Measurements from ENCODE around the gene CFAP107.

The CFAP107 gene

DNA sequence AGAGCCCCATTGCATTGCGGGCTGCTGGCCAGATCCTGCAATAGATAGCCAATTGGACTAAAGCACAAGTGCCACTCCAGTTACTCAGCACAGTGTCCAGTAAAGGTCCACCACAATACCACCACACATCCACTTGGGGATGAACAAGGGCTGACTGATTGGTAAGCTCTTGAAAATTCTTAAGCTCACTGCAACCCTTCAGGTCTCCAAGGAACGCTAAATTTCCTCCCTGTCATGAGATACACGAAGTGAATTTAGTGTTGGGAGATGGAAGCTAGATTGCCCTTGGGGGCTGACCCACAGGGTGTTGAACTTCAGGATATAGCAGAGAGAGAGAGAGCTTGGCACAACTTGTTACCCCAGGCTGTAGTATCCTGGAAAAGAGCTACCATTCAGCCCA is 39.9 kb upstream of the CFAP107 start:
- no peak overlapping the region for H3K4me3 ChIP-seq (ENCODE audit: low read length)
- no peaks in the 10 kb centered on the region for H4K20me1 ChIP-seq (ENCODE audit: insufficient read depth, low read length)
- no peaks in the 10 kb centered on the region for H3K79me2 ChIP-seq (ENCODE audit: low read length)
- no peaks in the 10 kb centered on the region for H3K36me3 ChIP-seq (replicated peaks; ENCODE audit: low read depth, low read length)
- TF ChIP-seq, protein P1, sequence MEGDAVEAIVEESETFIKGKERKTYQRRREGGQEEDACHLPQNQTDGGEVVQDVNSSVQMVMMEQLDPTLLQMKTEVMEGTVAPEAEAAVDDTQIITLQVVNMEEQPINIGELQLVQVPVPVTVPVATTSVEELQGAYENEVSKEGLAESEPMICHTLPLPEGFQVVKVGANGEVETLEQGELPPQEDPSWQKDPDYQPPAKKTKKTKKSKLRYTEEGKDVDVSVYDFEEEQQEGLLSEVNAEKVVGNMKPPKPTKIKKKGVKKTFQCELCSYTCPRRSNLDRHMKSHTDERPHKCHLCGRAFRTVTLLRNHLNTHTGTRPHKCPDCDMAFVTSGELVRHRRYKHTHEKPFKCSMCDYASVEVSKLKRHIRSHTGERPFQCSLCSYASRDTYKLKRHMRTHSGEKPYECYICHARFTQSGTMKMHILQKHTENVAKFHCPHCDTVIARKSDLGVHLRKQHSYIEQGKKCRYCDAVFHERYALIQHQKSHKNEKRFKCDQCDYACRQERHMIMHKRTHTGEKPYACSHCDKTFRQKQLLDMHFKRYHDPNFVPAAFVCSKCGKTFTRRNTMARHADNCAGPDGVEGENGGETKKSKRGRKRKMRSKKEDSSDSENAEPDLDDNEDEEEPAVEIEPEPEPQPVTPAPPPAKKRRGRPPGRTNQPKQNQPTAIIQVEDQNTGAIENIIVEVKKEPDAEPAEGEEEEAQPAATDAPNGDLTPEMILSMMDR (IDR thresholded peaks at IDR 0.05; ENCODE audit: low read depth, low read length), result no peak
- TF ChIP-seq EZH2phosphoT487 (IDR thresholded peaks at IDR 0.05; ENCODE audit: low read depth), result no peak
- H2AFZ ChIP-seq (ENCODE audit: low read depth, low read length), result no peak overlapping the region
- no peaks in the 10 kb centered on the region for H3K4me1 ChIP-seq (ENCODE audit: low read length)
- H3K4me2 ChIP-seq (ENCODE audit: low read length), result no peak overlapping the region
- H3K9ac ChIP-seq (ENCODE audit: low read length), result no peak overlapping the region
- no peaks in the 10 kb centered on the region for H3K9me3 ChIP-seq (ENCODE audit: insufficient read depth, low read length)
- no peaks in the 10 kb centered on the region for H3K27me3 ChIP-seq (ENCODE audit: low read depth, low read length)
- H3K27ac ChIP-seq (ENCODE audit: low read length), result no peak overlapping the region

DNA sequence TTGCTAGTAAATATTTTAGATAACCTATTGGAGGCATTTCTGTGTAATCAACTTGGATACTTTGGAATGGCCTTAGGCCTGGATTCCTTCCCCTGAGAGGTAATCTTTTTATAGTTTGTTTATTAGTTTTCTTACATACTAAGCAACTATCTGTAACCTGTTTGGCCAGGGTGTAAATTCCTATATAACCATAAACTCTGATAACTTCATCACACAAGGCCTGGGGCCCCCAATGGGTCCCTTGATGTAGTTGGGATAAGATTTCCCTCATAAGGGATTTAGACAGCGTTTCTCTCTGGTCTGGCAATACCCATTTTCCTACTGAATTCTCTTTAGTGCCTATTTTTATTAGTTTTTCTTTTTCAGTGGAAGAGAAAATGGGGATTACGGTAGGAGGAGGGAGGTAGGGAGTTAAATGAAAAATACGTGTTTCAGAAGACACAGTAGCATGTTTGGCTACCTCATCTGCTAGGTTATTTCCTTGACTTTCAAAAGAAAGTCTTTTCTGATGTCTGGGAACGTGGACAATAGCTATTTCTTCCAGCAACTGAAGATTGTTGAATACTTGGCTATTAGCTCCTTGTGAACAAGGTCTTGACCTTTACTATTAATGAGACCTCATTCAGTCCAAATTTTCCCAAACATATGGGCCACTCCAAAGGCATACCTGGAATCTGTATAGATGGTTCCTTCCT is 37.5 kb upstream of the CFAP107 start:
- Histone ChIP-seq H4K20me1 (ENCODE audit: insufficient read depth, low read length) (no peaks in the 10 kb centered on the region), H3K9me3 (ENCODE audit: insufficient read depth, low read length) (no peaks in the 10 kb centered on the region)

DNA sequence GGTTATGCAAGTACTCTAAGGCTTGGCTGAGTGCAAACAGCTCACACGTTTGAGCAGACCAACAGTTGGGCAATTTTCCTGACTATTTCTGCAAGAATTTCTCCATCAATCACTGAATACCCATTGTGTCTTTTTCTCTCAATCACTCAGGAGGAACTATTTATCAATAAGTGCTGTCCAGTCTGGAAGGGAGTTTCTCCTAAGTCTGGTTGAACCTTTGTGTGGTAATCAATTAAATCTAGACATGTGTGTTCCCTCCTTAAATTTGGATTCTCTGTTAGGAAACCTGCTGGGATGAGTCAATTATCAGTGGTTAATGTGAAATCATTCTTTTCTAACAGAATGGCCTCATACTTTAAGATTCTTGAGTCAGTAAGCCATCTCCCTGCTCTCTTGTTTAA is 36.9 kb upstream of the CFAP107 start:
- no peak overlapping the region for H3K4me2 ChIP-seq (ENCODE audit: low read length)
- no peaks in the 10 kb centered on the region for H3K27me3 ChIP-seq (ENCODE audit: low read depth, low read length)
- H3K36me3 ChIP-seq (replicated peaks; ENCODE audit: low read depth, low read length), result no peaks in the 10 kb centered on the region
- H3K4me3 ChIP-seq (ENCODE audit: low read length), result no peak overlapping the region
- H4K20me1 ChIP-seq (ENCODE audit: insufficient read depth, low read length), result no peaks in the 10 kb centered on the region
- H3K4me1 ChIP-seq (ENCODE audit: low read length), result no peaks in the 10 kb centered on the region
- H3K9ac ChIP-seq (ENCODE audit: low read length), result no peak overlapping the region
- H3K9me3 ChIP-seq (ENCODE audit: insufficient read depth, low read length), result no peaks in the 10 kb centered on the region
- no peak overlapping the region for H2AFZ ChIP-seq (ENCODE audit: low read depth, low read length)
- H3K79me2 ChIP-seq (ENCODE audit: low read length), result no peaks in the 10 kb centered on the region
- no peak for TF ChIP-seq EZH2phosphoT487 (IDR thresholded peaks at IDR 0.05; ENCODE audit: low read depth)
- TF ChIP-seq, protein P1 (IDR thresholded peaks at IDR 0.05; ENCODE audit: low read depth, low read length), result no peak
- no peak overlapping the region for H3K27ac ChIP-seq (ENCODE audit: low read length)

More for the DNA sequence above, 37.5 kb upstream of the CFAP107 start:
- no peaks in the 10 kb centered on the region for H3K79me2 ChIP-seq (ENCODE audit: low read length)
- H3K4me3 ChIP-seq (ENCODE audit: low read length), result no peak overlapping the region
- H2AFZ ChIP-seq (ENCODE audit: low read depth, low read length), result no peak overlapping the region
- H3K9ac ChIP-seq (ENCODE audit: low read length), result no peak overlapping the region
- no peak overlapping the region for H3K27ac ChIP-seq (ENCODE audit: low read length)
- TF ChIP-seq EZH2phosphoT487 (IDR thresholded peaks at IDR 0.05; ENCODE audit: low read depth), result no peak
- TF ChIP-seq, protein P1 (IDR thresholded peaks at IDR 0.05; ENCODE audit: low read depth, low read length), result no peak
- no peaks in the 10 kb centered on the region for H3K4me1 ChIP-seq (ENCODE audit: low read length)
- no peaks in the 10 kb centered on the region for H3K36me3 ChIP-seq (replicated peaks; ENCODE audit: low read depth, low read length)
- H3K27me3 ChIP-seq (ENCODE audit: low read depth, low read length), result no peaks in the 10 kb centered on the region
- no peak overlapping the region for H3K4me2 ChIP-seq (ENCODE audit: low read length)

DNA sequence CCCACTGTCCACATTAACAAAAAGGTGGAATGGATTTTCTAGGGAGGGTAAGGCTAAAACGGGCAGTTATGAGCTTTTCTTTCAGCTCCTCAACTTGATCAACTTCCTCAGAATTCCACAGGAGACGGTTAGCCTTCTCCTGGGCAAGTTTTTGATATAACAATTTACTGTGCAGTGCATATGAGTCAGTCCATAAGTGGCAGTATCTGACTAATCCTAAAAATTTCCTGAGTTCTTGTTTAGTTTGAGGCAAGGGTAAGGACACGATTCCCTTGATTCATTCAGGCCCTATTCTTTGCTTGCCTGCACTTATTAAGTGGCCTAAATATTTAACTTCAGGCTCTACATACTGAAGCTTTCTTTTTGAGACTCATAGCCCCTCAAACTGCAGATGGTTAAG is 36.3 kb upstream of the CFAP107 start:
- Histone ChIP-seq H3K27me3 (ENCODE audit: low read depth, low read length) (no peaks in the 10 kb centered on the region), H3K4me1 (ENCODE audit: low read length) (no peaks in the 10 kb centered on the region), H2AFZ (ENCODE audit: low read depth, low read length) (no peak overlapping the region), H4K20me1 (ENCODE audit: insufficient read depth, low read length) (no peaks in the 10 kb centered on the region), H3K27ac (ENCODE audit: low read length) (no peak overlapping the region), H3K4me3 (ENCODE audit: low read length) (no peak overlapping the region), H3K36me3 (replicated peaks; ENCODE audit: low read depth, low read length) (no peaks in the 10 kb centered on the region), H3K9me3 (ENCODE audit: insufficient read depth, low read length) (no peaks in the 10 kb centered on the region), H3K9ac (ENCODE audit: low read length) (no peak overlapping the region), H3K79me2 (ENCODE audit: low read length) (no peaks in the 10 kb centered on the region), H3K4me2 (ENCODE audit: low read length) (no peak overlapping the region)
- TF ChIP-seq, protein P1 (IDR thresholded peaks at IDR 0.05; ENCODE audit: low read depth, low read length), result no peak
- TF ChIP-seq EZH2phosphoT487 (IDR thresholded peaks at IDR 0.05; ENCODE audit: low read depth), result no peak
